GM23338 (cell line): ENCODE results near the gene RNF31. TPM values are rescaled to one million over a fixed set of nuclear protein-coding genes. Genes with fewer than 3 reads are reported as not detected.

ENCODE experiments used
- ATAC-seq: fragments of 200-7000 bp; cut with Tn5 transposase; 3 replicates; pipeline ENCODE4 v1.9.1; 2020
- DNase-seq: peaks from one replicate; pipeline ENCODE4 v3.0.0-alpha.2; 2015; ENCODE audit warnings: low spot score
- H2AFZ ChIP-seq: fragments of 200-600 bp; sonication (generic); 2 replicates; pipeline ENCODE4 v1.8.0; 2016; ENCODE audit warnings: antibody characterized with exemption, mild to moderate bottlenecking, moderate library complexity
- H3F3A ChIP-seq: fragments of 200-600 bp; sonication (generic); replicated peaks from 2 replicates; pipeline ENCODE4 v1.8.0; 2017; ENCODE audit warnings: antibody characterized with exemption, mixed run types, low read depth
- H3K27ac ChIP-seq: fragments of 200-600 bp; sonication (generic); 2 replicates; pipeline ENCODE4 v1.6.1; 2016; ENCODE audit warnings: low read depth
- H3K27me3 ChIP-seq: fragments of 200-600 bp; sonication (generic); 2 replicates; pipeline ENCODE4 v1.8.0; 2016; ENCODE audit warnings: mild to moderate bottlenecking, mixed run types, moderate library complexity; ENCODE audit not compliant: insufficient read depth
- H3K36me3 ChIP-seq: fragments of 200-600 bp; sonication (generic); 2 replicates; pipeline ENCODE4 v1.8.0; 2016; ENCODE audit warnings: mild to moderate bottlenecking; ENCODE audit not compliant: insufficient read depth
- H3K4me1 ChIP-seq: fragments of 200-600 bp; sonication (generic); 2 replicates; pipeline ENCODE4 v1.8.0; 2016; ENCODE audit warnings: mild to moderate bottlenecking, moderate library complexity; ENCODE audit not compliant: insufficient read depth
- H3K4me2 ChIP-seq: fragments of 200-600 bp; sonication (generic); 2 replicates; pipeline ENCODE4 v1.7.1; 2017; ENCODE audit warnings: mixed run types
- H3K4me3 ChIP-seq: fragments of 200-600 bp; sonication (generic); 2 replicates; pipeline ENCODE4 v1.6.1; 2016; ENCODE audit warnings: mixed run types
- H3K79me2 ChIP-seq: fragments of 200-600 bp; sonication (generic); replicated peaks from 2 replicates; pipeline ENCODE4 v1.8.0; 2017; ENCODE audit warnings: mild to moderate bottlenecking; ENCODE audit not compliant: insufficient read depth
- H3K9me2 ChIP-seq: fragments of 200-600 bp; sonication (generic); 2 replicates; pipeline ENCODE4 v1.8.0; 2017; ENCODE audit not compliant: insufficient read depth
- H4K20me1 ChIP-seq: fragments of 200-600 bp; sonication (generic); replicated peaks from 2 replicates; pipeline ENCODE4 v1.8.0; 2017; ENCODE audit warnings: mild to moderate bottlenecking; ENCODE audit not compliant: insufficient read depth
- H3K27ac Mint-ChIP-seq: 2 replicates; pipeline ENCODE4 v1.8.0; 2020; ENCODE audit warnings: inconsistent platforms, mild to moderate bottlenecking, moderate library complexity, mixed read lengths
- H3K27me3 Mint-ChIP-seq: 3 replicates; pipeline ENCODE4 v1.8.0; 2022; ENCODE audit warnings: low read depth, mild to moderate bottlenecking, moderate library complexity, mixed read lengths, inconsistent platforms; ENCODE audit not compliant: insufficient read depth, poor library complexity
- H3K36me3 Mint-ChIP-seq: 3 replicates; pipeline ENCODE4 v1.8.0; 2021; ENCODE audit warnings: low read depth, mild to moderate bottlenecking, inconsistent platforms, moderate library complexity, mixed read lengths
- H3K4me1 Mint-ChIP-seq: 3 replicates; pipeline ENCODE4 v1.8.0; 2020; ENCODE audit warnings: mild to moderate bottlenecking, inconsistent platforms, mixed read lengths
- H3K4me3 Mint-ChIP-seq: 3 replicates; pipeline ENCODE4 v1.8.0; 2021; ENCODE audit warnings: moderate library complexity, mild to moderate bottlenecking, inconsistent platforms, mixed read lengths
- H3K9me3 Mint-ChIP-seq: 3 replicates; pipeline ENCODE4 v1.8.0; 2020; ENCODE audit warnings: moderate library complexity, mild to moderate bottlenecking, inconsistent platforms, mixed read lengths
- CREB1 ChIP-seq: fragments of 250-450 bp; sonication (Bioruptor Pico); IDR thresholded peaks from 2 replicates; pipeline ENCODE4 v1.5.0; 2020; ENCODE audit warnings: low read depth, mild to moderate bottlenecking, moderate library complexity
- EZH2 ChIP-seq: fragments of 200-600 bp; sonication (generic); IDR thresholded peaks from one replicate; pipeline ENCODE4 v1.8.0; 2017; ENCODE audit warnings: antibody characterized with exemption, mild to moderate bottlenecking, low read depth; ENCODE audit not compliant: unreplicated experiment
- EZH2phosphoT487 ChIP-seq: fragments of 200-600 bp; sonication (generic); IDR thresholded peaks from one replicate; pipeline ENCODE4 v1.8.1; 2018; ENCODE audit warnings: antibody characterized with exemption; ENCODE audit not compliant: unreplicated experiment
- JUNB ChIP-seq: IDR thresholded peaks from one replicate; pipeline ENCODE4 v1.6.1; 2016; ENCODE audit warnings: antibody characterized with exemption; ENCODE audit not compliant: unreplicated experiment
- NANOG ChIP-seq: IDR thresholded peaks from 2 replicates; pipeline ENCODE4 v1.6.1; 2016; ENCODE audit warnings: antibody characterized with exemption, borderline replicate concordance
- POLR2AphosphoS5 ChIP-seq: IDR thresholded peaks from 2 replicates; pipeline ENCODE4 v1.6.1; 2016; ENCODE audit warnings: antibody characterized with exemption, low read depth
- STAT1 ChIP-seq: IDR thresholded peaks from one replicate; pipeline ENCODE4 v1.6.1; 2016; ENCODE audit warnings: antibody characterized with exemption; ENCODE audit not compliant: unreplicated experiment
- ZNF114 ChIP-seq: fragments of 250-450 bp; sonication (Bioruptor Pico); IDR thresholded peaks from 2 replicates; pipeline ENCODE4 v1.5.0; 2020; ENCODE audit warnings: mild to moderate bottlenecking, moderate library complexity
- ZNF331 ChIP-seq: fragments of 250-450 bp; sonication (Bioruptor Pico); IDR thresholded peaks from 2 replicates; pipeline ENCODE4 v1.5.0; 2020; ENCODE audit warnings: low read depth, mild to moderate bottlenecking, moderate library complexity
- polyA plus RNA-seq: library from polyadenylated mRNA; unstranded; fragments of >200 nt; fragmentation: Nextera tagmentation; extraction: Ambion mirVana; gene quantifications from 2 replicates; pipeline ENCODE4 v1.2.1, GENCODE V29; 2016
- total RNA-seq: library from RNA; depleted of rRNA; stranded (reverse); fragments of >200 nt; shearing (Covaris generic); gene quantifications from 2 replicates; pipeline ENCODE4 v1.2.3, GENCODE V29; 2014
- TF ChIP-seq, protein P1 (sequence below): fragments of 250-450 bp; sonication (Bioruptor Pico); IDR thresholded peaks from 2 replicates; pipeline ENCODE4 v1.5.0; 2020; ENCODE audit warnings: mild to moderate bottlenecking, moderate library complexity
- TF ChIP-seq, protein P2 (sequence below): IDR thresholded peaks from 2 replicates; pipeline ENCODE4 v1.6.1; 2016; ENCODE audit warnings: antibody characterized with exemption
- TF ChIP-seq, protein P3 (sequence below): IDR thresholded peaks from one replicate; pipeline ENCODE4 v1.6.1; 2018; ENCODE audit warnings: antibody characterized with exemption; ENCODE audit not compliant: unreplicated experiment
- TF ChIP-seq, protein P4 (sequence below), 2 experiments: fragments of 200-600 bp in 1 of 2; sonication (generic) in 1 of 2; conservative IDR thresholded peaks; 2 replicates each; pipeline versions ENCODE4 v1.5.1 to v1.6.1; 2016 to 2017; ENCODE audit warnings: antibody characterized with exemption in 2 of 2, low read depth in 2 of 2, mild to moderate bottlenecking in 2 of 2, moderate library complexity in 1 of 2

Gene RNF31
- total and polyA plus RNA-seq, 2 experiments from 2014 or later, result 54.8 to 87.4 TPM

DNA sequence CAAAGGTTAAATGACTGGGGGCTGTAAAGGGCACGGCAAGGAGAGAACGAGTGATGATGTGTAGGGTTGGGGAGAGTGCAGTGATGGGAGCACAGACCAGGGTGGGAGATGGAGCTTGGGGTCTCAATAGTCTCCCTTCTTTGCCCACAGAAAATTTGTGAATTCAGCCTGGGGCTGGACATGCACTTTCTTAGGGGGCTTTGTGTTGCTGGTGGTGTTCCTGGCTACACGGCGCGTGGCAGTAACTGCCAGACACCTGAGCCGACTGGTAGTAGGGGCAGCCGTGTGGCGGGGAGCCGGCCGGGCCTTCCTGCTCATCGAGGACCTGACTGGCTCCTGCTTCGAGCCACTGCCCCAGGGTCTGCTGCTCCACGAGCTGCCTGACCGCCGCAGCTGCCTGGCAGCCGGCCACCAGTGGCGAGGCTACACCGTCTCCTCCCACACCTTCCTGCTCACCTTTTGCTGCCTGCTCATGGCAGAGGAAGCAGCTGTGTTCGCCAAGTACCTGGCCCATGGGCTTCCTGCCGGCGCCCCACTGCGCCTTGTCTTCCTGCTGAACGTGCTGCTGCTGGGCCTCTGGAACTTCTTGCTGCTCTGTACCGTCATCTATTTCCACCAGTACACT is 15.1 kb upstream of the RNF31 start:
- Mint-ChIP-seq H3K9me3 (no peaks in the 10 kb centered on the region), H3K4me3 (no peak overlapping the region; the same call in 2 of the 3 replicates), H3K4me1 (peaks cover 23% of the 10 kb centered on the region), H3K27ac (no peak overlapping the region), H3K27me3 (peaks cover 12% of the 10 kb centered on the region), H3K36me3 (peaks cover 2% of the 10 kb centered on the region; the same call in 2 of the 3 replicates)
- no peak overlapping the region for H3K27ac ChIP-seq
- H3F3A ChIP-seq, result peaks cover 15% of the 10 kb centered on the region
- no peak for DNase-seq
- H3K79me2 ChIP-seq, result no peaks in the 10 kb centered on the region
- ATAC-seq, result no peak
- no peak overlapping the region for H3K4me3 ChIP-seq
- no peaks in the 10 kb centered on the region for H3K27me3 ChIP-seq
- H3K36me3 ChIP-seq, result no peaks in the 10 kb centered on the region
- H2AFZ ChIP-seq, result no peak overlapping the region
- no peaks in the 10 kb centered on the region for H3K9me2 ChIP-seq
- peaks cover 16% of the 10 kb centered on the region for H3K4me1 ChIP-seq
- no peaks in the 10 kb centered on the region for H4K20me1 ChIP-seq
- TF ChIP-seq JUNB (no peak), POLR2AphosphoS5 (no peak), ZNF331 (CRISPR knock-in tag) (no peak), EZH2 (no peak), EZH2phosphoT487 (no peak), STAT1 (no peak), CREB1 (CRISPR knock-in tag) (no peak), NANOG (no peak), ZNF114 (CRISPR knock-in tag) (no peak)
- TF ChIP-seq, protein P1, sequence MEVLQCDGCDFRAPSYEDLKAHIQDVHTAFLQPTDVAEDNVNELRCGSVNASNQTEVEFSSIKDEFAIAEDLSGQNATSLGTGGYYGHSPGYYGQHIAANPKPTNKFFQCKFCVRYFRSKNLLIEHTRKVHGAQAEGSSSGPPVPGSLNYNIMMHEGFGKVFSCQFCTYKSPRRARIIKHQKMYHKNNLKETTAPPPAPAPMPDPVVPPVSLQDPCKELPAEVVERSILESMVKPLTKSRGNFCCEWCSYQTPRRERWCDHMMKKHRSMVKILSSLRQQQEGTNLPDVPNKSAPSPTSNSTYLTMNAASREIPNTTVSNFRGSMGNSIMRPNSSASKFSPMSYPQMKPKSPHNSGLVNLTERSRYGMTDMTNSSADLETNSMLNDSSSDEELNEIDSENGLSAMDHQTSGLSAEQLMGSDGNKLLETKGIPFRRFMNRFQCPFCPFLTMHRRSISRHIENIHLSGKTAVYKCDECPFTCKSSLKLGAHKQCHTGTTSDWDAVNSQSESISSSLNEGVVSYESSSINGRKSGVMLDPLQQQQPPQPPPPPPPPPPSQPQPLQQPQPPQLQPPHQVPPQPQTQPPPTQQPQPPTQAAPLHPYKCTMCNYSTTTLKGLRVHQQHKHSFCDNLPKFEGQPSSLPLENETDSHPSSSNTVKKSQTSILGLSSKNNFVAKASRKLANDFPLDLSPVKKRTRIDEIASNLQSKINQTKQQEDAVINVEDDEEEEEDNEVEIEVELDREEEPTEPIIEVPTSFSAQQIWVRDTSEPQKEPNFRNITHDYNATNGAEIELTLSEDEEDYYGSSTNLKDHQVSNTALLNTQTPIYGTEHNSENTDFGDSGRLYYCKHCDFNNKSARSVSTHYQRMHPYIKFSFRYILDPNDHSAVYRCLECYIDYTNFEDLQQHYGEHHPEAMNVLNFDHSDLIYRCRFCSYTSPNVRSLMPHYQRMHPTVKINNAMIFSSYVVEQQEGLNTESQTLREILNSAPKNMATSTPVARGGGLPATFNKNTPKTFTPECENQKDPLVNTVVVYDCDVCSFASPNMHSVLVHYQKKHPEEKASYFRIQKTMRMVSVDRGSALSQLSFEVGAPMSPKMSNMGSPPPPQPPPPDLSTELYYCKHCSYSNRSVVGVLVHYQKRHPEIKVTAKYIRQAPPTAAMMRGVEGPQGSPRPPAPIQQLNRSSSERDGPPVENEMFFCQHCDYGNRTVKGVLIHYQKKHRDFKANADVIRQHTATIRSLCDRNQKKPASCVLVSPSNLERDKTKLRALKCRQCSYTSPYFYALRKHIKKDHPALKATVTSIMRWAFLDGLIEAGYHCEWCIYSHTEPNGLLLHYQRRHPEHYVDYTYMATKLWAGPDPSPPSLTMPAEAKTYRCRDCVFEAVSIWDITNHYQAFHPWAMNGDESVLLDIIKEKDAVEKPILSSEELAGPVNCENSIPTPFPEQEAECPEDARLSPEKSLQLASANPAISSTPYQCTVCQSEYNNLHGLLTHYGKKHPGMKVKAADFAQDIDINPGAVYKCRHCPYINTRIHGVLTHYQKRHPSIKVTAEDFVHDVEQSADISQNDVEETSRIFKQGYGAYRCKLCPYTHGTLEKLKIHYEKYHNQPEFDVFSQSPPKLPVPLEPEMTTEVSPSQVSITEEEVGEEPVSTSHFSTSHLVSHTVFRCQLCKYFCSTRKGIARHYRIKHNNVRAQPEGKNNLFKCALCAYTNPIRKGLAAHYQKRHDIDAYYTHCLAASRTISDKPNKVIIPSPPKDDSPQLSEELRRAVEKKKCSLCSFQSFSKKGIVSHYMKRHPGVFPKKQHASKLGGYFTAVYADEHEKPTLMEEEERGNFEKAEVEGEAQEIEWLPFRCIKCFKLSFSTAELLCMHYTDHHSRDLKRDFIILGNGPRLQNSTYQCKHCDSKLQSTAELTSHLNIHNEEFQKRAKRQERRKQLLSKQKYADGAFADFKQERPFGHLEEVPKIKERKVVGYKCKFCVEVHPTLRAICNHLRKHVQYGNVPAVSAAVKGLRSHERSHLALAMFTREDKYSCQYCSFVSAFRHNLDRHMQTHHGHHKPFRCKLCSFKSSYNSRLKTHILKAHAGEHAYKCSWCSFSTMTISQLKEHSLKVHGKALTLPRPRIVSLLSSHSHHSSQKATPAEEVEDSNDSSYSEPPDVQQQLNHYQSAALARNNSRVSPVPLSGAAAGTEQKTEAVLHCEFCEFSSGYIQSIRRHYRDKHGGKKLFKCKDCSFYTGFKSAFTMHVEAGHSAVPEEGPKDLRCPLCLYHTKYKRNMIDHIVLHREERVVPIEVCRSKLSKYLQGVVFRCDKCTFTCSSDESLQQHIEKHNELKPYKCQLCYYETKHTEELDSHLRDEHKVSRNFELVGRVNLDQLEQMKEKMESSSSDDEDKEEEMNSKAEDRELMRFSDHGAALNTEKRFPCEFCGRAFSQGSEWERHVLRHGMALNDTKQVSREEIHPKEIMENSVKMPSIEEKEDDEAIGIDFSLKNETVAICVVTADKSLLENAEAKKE (CRISPR knock-in tag), result no peak
- TF ChIP-seq, protein P2, sequence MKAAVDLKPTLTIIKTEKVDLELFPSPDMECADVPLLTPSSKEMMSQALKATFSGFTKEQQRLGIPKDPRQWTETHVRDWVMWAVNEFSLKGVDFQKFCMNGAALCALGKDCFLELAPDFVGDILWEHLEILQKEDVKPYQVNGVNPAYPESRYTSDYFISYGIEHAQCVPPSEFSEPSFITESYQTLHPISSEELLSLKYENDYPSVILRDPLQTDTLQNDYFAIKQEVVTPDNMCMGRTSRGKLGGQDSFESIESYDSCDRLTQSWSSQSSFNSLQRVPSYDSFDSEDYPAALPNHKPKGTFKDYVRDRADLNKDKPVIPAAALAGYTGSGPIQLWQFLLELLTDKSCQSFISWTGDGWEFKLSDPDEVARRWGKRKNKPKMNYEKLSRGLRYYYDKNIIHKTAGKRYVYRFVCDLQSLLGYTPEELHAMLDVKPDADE, result no peak
- TF ChIP-seq, protein P3, sequence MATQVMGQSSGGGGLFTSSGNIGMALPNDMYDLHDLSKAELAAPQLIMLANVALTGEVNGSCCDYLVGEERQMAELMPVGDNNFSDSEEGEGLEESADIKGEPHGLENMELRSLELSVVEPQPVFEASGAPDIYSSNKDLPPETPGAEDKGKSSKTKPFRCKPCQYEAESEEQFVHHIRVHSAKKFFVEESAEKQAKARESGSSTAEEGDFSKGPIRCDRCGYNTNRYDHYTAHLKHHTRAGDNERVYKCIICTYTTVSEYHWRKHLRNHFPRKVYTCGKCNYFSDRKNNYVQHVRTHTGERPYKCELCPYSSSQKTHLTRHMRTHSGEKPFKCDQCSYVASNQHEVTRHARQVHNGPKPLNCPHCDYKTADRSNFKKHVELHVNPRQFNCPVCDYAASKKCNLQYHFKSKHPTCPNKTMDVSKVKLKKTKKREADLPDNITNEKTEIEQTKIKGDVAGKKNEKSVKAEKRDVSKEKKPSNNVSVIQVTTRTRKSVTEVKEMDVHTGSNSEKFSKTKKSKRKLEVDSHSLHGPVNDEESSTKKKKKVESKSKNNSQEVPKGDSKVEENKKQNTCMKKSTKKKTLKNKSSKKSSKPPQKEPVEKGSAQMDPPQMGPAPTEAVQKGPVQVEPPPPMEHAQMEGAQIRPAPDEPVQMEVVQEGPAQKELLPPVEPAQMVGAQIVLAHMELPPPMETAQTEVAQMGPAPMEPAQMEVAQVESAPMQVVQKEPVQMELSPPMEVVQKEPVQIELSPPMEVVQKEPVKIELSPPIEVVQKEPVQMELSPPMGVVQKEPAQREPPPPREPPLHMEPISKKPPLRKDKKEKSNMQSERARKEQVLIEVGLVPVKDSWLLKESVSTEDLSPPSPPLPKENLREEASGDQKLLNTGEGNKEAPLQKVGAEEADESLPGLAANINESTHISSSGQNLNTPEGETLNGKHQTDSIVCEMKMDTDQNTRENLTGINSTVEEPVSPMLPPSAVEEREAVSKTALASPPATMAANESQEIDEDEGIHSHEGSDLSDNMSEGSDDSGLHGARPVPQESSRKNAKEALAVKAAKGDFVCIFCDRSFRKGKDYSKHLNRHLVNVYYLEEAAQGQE, result no peak
- TF ChIP-seq, protein P4, sequence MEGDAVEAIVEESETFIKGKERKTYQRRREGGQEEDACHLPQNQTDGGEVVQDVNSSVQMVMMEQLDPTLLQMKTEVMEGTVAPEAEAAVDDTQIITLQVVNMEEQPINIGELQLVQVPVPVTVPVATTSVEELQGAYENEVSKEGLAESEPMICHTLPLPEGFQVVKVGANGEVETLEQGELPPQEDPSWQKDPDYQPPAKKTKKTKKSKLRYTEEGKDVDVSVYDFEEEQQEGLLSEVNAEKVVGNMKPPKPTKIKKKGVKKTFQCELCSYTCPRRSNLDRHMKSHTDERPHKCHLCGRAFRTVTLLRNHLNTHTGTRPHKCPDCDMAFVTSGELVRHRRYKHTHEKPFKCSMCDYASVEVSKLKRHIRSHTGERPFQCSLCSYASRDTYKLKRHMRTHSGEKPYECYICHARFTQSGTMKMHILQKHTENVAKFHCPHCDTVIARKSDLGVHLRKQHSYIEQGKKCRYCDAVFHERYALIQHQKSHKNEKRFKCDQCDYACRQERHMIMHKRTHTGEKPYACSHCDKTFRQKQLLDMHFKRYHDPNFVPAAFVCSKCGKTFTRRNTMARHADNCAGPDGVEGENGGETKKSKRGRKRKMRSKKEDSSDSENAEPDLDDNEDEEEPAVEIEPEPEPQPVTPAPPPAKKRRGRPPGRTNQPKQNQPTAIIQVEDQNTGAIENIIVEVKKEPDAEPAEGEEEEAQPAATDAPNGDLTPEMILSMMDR (conservative IDR thresholded peaks at IDR 0.05; ENCODE audit: low read depth in 2 of 2), result no peak
- H3K4me2 ChIP-seq, result no peak overlapping the region
